Activated CD4-positive, alpha-beta T cell treated with anti-CD3 and anti-CD28 coated beads, Interleukin-2, Interleukin-4, amounts not matched to agents 100 ng/mL and 50 ng/mL, durations not matched to agents 16 hours and 8 hours (primary cell): Measurements from ENCODE around the gene USP54.
A peak's percentile ranks its signal among the peaks of the same experiment; 100 is the strongest.
"Not testable (repeated sequence)": the region's sequence is repeated elsewhere in the genome, so short reads cannot be mapped to it uniquely, and the experiment has no call there.

Experiments used
- DNase-seq: peaks from one replicate; pipeline ENCODE4 v3.0.0-alpha.2; 2020; ENCODE audit warnings: low spot score

USP54 gene

GRCh38 chr10:73590881-73591799, at the start of gene USP54:
Gene USP54 (minus strand): TSS chr10:73591342. CDS start chr10:73575658, 15,684 bp downstream.
- peak; percentile 27 for DNase-seq

- DNase-seq, result no peak
Measured at GRCh38 chr10:73639286-73639685, 48.1 kb upstream of the USP54 start.

- no peak for DNase-seq
Measured at GRCh38 chr10:73635781-73636180, 44.6 kb upstream of the USP54 start.

GRCh38 chr10:73634421-73634820, 43.3 kb upstream of the USP54 start:
- DNase-seq, result no peak

GRCh38 chr10:73629165-73629564, 38.0 kb upstream of the USP54 start:
- no peak for DNase-seq

GRCh38 chr10:73628405-73628804, 37.3 kb upstream of the USP54 start:
- DNase-seq, result no peak

GRCh38 chr10:73627300-73627699, 36.2 kb upstream of the USP54 start:
- DNase-seq, result no peak

- peak; percentile 96 for DNase-seq
Measured at GRCh38 chr10:73625884-73626752, 35.0 kb upstream of the USP54 start.

- DNase-seq, result no peak
Measured at GRCh38 chr10:73625004-73625883, 34.1 kb upstream of the USP54 start.

GRCh38 chr10:73623056-73623455, 31.9 kb upstream of the USP54 start:
- no peak for DNase-seq

GRCh38 chr10:73620974-73621373, 29.8 kb upstream of the USP54 start:
- DNase-seq, result not testable (repeated sequence)

GRCh38 chr10:73617143-73617542, 26.0 kb upstream of the USP54 start:
- not testable (repeated sequence) for DNase-seq

GRCh38 chr10:73614720-73615119, 23.6 kb upstream of the USP54 start:
- DNase-seq, result no peak

- DNase-seq, result no peak
Measured at GRCh38 chr10:73609116-73609515, 18.0 kb upstream of the USP54 start.

GRCh38 chr10:73601486-73601921, 10.4 kb upstream of the USP54 start:
- no peak for DNase-seq

- no peak for DNase-seq
Measured at GRCh38 chr10:73597346-73597745, 6.2 kb upstream of the USP54 start.

- no peak for DNase-seq
Measured at GRCh38 chr10:73593812-73594211, 2.7 kb upstream of the USP54 start.

- no peak for DNase-seq
Measured at GRCh38 chr10:73593110-73593509, 2.0 kb upstream of the USP54 start.

- DNase-seq, result peak; percentile 11
Measured at GRCh38 chr10:73591935-73592699, 975 bp upstream of the USP54 start.

GRCh38 chr10:73589563-73590126, 1.5 kb downstream of the USP54 start:
- no peak for DNase-seq

- no peak for DNase-seq
Measured at GRCh38 chr10:73588656-73589055, 2.5 kb downstream of the USP54 start.
